Measurements from ENCODE around the gene PTK6.
"Not testable (repeated sequence)": the region's sequence is repeated elsewhere in the genome, so short reads cannot be mapped to it uniquely, and the experiment has no call there.

Gene PTK6

DNA sequence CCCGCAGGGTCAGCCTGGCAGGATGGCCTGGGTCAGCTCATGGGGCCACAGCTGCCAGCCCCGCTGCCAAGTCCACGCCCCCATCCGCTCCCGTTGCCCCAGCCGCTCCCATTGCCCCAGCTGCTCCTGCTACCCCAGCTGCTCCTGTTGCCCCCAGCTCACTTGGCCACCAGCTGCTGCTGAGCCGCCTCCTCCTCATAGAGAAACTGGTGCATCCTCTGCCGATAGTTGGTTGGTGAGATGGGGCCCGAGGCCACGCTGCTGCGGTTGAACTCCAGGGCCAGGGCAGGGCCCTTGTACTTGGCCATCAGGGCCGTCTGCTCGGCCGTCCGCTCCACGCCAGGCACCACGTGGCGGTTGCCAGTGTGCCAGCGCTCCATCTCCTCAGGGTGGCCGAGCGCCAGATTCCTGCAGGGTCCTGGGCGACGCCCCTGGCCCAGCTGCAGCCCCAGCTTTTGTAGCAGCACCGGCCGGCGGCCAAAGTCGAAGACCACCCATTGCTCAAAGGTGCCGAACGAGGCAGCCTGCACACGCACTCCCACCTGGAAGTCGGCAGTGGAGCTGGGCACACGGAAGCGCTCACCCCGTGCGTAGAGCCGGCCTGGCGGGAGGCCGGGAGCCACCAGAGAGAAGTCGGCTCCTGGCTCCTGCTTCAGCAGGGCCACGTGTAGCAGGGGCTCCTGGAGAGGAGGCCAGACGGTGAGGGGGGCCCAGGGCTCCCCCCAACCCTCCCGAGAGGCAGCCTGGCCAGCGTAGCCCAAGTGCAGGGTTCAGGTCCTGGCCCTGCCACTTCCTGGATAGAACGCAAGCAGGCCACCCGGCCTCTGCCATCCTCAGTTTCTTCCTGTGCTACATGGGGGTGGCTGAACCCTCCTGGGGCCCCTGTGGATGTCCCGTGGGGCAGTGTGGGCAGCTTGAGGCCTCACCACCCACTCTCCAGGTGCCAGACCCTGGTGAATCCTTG lies 32.1 kb upstream of the PTK6 start:
- DNase-seq (ENCODE audit: low read depth) = no peak

- DNase-seq (ENCODE audit: low read depth) = no peak
Measured at GRCh38 chr20:63568170-63568981, 31.2 kb upstream of the PTK6 start.

DNA sequence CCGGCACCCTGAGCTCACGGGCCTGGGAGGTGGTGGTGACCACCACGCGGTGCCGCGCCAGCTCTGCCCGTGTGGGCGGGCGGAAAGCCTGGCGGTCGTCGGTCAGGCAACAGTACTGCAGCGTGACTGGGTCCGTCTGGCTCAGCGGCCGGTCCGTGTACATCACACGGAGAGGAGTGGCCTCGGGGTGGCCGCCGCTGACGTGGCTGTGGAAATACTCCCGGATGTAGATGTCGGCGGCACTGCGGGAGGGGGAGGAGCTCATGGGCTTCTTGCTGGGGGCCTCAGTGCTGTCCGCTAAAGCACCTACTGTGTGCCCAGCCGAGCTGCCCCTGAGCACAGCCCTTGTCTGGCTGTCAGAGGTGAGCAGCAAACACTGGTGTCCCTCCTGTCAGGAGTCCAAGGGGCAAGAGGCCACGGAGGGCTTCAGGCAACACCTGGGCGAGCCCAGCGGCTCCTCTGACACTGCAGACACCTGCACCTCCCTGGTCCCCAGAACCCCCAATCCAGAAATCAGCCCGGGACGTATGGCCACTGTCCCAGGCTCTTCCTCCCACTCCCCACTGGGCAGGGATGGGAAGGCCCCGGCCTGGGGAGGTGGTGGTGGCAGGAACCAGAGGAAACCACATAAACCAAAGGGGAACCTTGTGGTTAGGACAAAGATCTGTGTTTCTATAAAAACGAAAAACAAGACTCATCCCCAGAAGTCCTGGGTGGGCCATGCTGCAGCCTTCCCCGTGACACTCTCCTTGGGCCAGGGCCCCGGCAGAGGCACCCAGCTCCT lies 30.4 kb upstream of the PTK6 start:
- DNase-seq (ENCODE audit: low read depth) = no peak

- DNase-seq (ENCODE audit: low read depth) = no peak
Measured at GRCh38 chr20:63567136-63567385, 29.9 kb upstream of the PTK6 start.

DNA sequence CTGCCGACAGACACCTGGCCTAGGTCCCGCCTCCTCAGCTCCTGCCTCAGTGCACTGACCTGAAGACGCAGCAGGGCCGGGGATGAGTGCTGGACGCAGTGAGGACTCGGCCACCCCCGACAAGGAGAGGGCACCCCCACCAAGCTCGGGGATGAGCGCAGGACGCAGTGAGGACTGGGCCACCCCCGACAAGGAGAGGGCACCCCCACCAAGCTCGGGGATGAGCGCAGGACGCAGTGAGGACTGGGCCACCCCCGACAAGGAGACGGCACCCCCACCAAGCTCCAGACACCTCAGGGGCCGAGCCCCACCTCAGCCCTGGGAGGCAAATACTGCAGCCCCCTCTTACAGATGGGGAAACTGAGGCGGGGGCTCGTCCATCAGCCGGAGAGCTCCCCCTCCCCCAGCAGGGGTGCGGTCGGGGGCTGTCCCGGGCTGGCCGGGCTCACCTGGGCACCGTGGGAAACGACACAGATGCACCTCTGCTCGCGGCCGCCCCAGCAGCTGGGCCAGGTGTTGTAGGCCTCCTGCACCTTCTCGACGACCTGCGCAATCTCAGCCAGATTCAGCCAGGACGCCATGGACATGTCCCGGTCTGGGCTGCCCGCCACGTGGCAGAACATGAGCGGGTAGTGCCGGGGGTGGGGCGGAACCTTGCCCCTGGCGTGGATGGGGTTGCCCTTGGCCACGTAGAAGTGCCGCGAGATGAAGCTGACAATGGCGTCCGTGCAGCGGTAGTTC lies 29.4 kb upstream of the PTK6 start:
- no peak for DNase-seq (ENCODE audit: low read depth)

DNA sequence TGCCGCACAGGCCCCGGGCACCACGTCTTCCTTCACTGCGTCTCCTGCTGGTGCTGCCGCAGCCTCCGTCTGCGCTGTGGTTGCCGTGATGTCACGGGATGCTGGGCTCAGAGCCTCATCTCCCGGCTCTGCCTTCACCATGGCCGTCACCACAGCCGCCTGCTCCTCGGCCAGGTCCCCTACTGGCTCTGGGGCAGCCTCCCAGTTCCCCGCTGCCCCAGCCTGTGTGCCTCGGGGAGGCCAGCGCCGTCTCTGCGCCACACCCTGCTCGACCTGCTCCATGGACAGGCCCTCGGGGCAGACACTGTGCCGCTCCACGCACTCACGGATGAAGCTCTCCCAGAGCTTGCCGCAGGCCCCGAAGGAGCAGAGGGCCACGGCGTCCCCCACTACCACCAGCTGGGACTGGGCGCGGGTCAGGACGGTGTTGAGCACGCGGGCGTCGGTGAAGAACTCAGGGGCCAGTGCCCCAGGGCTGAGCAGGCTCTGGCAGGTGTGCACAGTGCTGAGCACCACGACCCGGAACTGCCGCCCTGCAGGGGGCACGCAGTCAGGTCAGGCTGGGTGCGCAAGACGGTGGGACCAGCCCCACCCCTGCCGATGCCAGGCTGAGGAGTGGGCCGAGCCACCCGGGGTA lies 28.6 kb upstream of the PTK6 start:
- DNase-seq (ENCODE audit: low read depth) = no peak

- DNase-seq (ENCODE audit: low read depth) = no peak
Measured at GRCh38 chr20:63565021-63565698, 28.0 kb upstream of the PTK6 start.

DNA sequence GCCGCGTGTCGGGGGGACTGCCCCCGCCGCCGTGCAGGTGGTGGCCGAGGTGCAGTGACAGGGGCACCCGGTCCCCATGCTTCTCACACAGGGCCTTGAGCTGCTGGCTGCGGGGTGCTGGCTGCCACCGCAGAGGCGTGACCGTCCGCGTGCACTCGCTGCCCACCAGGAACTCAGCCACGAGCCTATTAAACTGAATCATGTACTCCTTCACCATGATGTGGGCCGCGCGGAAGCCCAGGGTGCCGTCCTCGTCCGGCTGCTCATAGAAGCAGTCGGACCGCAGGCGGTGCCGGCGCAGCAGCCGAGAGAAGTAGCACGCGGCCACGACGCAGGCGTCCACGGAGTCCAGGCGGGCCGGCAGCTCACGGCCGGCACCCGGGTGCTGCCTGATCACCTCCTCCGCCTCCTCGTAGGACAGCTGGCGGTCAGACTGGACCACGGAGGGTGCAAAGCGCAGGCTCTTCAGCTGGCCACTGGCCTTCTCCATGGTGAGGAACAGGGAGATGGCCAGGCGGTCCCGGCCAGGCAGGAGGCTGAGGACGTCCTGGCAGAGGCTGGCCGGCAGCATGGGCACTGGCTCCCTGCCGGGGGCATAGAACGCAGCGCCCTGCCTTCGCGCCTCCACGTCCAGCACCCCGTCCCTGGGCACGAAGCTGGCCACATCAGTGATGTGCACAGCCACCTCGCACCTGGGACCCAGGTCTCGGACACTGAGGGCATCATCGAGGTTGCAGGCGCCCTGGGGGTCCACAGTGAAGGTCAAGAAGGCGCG lies 27.0 kb upstream of the PTK6 start:
- DNase-seq (ENCODE audit: low read depth) = no peak

- DNase-seq (ENCODE audit: low read depth) = no peak
Measured at GRCh38 chr20:63563225-63563935, 26.2 kb upstream of the PTK6 start.

DNA sequence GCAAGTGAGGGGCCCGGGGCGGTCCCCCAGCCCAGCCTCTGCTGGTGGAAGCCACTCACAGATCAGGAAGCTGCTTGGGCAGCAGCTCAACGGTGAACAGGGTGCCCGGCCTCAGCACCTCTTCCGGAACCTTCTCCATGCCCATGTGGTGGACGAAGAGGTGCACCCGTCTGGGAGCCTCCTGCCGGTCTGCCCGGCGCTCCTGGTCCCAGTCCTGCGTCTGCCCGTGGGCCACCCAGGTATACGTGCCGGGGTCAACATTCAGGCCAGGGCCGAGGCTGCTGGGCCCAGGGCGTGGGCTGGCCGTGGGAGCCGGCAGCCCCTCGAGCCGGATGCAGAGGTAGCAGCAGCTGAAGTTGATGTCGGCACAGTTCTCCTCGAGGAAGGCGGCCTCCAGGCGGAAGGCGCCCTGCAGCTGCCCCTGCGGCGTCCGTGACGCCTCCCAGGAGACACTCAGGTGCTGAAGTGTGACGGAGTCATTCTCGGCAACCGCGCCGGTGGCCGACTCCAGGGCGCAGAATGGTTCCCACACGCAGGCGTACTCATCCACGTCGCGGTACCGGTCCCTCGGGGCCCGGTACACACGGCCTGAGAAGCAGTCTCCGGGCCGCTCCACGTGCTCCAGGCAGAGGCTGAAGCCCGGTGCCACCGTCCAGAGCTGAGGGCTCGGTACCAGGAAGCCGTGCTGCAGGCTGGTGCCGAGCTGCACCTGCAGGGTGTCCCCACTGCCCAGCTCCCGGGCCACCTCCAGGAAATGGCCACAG lies 25.5 kb upstream of the PTK6 start:
- no peak for DNase-seq (ENCODE audit: low read depth)

DNA sequence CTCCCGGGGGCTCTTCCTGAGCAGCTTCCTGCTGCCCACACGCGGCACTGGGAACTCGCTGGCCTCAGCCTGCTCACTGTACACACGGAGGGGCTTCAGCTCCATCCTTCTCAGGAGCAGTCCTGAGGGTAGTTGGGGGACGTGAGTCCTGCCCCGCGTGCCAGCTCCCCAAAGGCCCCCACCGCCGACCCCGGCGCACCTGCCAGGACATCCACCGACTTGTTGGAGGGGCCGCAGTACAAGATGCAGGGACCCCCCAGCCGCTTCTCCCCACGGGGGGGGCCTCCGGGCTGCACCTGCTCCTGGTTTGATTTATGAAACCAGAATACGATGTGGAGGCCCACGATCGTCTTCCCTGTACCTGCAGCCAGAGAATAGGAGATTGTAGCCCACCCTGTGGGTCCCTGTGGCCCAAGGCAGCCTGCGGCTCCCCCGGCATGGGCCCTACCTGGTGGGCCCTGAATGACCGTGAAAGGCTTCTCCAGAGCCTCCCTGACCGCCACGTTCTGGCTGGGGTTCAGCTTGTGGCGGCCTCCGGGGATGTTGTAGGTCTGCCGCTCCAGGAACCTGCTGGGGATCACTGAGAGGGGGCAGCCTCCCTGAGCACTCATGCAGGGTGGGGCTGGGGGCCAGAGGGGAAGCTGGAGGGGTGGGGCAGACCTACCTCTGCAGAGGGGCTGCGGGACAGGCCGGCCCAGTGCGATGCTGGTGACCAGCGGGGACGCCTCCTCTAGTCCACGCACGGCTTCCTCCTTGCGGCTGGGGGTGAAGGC lies 24.6 kb upstream of the PTK6 start:
- DNase-seq (ENCODE audit: low read depth) = no peak

DNA sequence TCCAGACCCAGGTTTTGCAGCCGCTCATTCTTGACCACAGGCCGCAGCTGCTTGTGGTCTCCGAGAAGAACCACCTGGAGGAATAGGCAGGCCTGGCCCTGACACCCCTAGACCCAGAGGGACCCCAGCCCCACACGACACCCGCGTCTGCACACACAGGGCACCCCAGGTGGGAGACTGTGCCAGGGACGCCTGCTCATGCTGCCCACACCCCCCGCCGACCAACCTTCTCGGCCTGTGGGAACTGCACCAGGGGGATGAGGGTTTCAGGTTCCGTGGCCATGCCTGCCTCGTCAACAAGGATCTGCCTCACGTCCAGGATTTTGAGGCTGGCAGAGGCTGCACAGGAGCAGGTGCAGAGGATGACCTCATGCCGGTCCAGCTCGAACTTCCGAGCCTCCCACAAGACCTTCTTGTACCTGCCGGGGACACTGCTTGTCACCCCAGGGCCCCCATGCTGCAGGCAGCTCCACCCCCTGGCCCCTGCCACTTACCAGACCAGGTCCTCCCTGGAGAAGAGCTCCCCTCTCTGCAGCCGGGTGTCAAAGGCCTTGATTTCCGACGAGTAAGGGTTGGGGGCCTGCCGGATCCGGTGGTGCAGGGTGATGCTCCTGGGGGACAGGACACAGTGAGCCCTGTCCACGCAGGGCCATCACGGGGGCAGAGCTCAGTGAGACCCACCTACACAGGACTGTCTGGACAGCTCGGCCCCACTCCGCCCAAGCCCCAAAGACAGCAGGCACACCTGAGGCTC lies 23.9 kb upstream of the PTK6 start:
- no peak for DNase-seq (ENCODE audit: low read depth)

DNA sequence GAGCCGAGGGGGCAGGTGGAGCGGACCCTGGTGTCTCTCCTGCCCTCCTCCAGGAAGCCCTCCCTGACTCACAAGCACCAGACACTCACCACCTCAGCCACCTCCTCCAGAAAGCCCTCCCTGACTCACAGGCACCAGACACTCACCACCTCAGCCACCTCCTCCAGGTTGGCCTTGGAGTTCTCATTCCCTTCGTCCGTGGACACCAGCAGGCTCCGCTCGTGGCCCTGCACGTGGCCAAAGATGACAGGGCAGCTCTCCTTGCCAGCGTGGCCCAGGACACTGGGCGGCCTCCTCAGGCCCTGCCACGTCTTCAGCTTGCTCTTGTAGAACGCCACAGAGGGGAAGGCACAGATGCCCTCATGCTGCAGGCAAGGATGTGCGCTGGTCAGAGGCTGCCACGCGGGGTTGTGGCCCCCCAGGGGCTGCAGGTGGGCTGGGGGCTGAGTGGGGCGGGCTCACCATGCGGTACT lies 23.2 kb upstream of the PTK6 start:
- no peak for DNase-seq (ENCODE audit: low read depth)

DNA sequence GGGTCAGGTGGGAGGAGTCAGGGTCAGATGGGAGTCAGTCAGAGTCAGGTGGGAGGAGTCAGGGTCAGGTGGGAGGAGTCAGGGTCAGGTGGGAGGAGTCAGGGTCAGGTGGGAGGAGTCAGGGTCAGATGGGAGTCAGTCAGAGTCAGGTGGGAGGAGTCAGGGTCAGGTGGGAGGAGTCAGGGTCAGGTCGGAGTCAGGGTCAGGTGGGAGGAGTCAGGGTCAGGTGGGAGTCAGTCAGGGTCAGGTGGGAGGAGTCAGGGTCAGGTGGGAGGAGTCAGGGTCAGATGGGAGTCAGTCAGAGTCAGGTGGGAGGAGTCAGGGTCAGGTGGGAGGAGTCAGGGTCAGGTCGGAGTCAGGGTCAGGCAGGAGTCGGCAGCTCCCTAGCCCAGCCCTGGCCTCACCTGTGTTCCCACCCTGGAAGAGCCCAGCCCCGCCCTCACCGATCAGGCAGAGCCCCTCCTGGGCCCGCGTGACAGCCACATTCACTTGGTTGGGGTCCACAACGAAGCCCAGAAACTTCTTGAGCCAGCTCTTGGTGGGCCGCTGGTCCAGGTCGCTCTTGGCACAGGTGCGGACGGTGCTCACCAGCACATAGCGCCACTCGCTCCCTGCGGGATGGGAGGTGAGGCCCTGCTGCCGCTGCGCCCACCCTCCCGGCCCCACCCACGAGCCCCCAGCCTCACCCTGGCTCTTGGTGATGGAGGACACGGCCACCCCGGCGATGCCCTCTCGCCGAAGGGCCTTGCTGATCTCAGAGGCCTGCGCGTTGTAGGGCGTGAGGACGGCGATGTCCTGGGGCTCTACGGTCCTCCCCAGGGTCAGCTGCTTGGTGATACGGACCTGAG lies 22.5 kb upstream of the PTK6 start:
- not testable (repeated sequence) for DNase-seq (ENCODE audit: low read depth)

DNA sequence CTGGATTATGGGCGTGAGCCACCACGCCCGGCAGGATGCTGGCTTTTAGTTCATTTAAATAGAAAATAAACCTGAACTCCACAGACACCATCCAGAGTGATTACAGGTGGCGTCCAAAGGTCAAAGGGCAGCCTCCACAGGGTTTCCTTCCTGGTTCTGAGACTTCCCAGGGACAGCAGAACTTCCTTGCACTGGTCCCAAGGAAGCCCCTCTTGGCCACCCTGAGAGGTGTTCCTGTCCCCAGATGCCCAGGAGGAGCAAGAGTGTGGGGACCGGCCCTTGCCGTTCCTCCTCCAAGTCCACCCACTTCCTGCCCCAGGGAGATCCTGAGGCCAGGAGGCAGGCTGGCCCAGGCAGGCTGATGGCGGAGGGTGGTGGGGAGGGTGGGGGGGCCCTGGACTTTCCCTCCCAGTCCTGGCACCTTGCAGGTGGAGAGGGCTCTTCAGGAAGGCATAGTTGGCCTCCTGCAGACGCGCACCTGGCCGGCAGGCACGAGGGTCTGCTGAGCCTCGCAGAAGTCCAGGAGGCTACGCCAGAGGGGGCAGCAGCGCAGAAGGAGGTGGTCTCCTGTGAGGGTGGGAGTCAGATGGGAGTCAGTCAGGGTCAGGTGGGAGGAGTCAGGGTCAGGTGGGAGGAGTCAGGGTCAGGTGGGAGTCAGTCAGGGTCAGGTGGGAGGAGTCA lies 21.8 kb upstream of the PTK6 start:
- DNase-seq (ENCODE audit: low read depth) = no peak
